ENCODE measurements around the gene SIGLECL1. TPM values are rescaled to one million over a fixed set of nuclear protein-coding genes. Genes with fewer than 3 reads are reported as not detected.

SIGLECL1 gene
- total and polyA plus RNA-seq, 5 donors from 2014 or later, result not detected

DNA sequence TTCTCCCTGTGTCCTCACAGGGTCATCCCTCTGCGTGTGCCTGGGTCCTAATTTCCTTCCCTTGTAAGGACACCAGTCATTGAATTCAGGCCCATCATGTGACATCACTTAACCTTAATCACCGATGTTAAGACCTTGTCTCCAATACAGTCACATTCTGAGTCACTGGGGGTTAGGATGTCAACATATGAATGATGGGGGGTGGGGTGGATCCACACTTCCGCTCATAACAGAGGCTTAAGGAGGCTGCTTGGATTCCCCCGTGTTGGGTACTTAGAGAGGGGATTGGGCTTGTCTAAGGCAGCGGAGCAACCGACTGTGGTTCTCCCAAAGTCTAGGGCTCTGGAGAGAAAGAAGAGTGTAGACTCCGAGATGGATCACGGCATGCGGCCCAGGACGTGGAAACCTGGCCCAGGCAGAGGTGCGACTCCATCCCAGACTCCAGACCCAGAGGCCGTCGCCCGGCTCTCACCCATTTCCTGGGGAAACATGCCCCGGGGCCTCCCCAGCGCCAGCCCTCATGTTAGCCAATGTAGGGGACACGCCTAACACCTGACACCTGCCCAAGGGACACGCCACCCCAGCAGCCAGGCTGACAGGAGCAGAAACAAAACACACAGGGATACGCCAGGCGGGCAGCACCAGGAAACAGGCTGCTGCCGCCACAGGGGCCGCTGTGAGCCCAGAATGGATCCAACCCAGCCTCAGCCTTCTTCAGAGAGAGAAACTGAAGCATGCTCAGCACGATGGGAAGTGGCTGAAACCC is 43.5 kb downstream of the SIGLECL1 start:
- Histone ChIP-seq H3K36me3 (ENCODE audit: control insufficient read depth, insufficient read depth, low read length) (no peaks in the 10 kb centered on the region), H3K27ac (ENCODE audit: insufficient read depth, low read length, poor library complexity, severe bottlenecking) (no peak overlapping the region), H3K27me3 (ENCODE audit: control insufficient read depth, insufficient read depth, low read length) (no peaks in the 10 kb centered on the region), H3K4me3 (ENCODE audit: low read depth, low read length) (no peak overlapping the region), H3K9me3 (ENCODE audit: control insufficient read depth in 2 of 2, low read length in 2 of 2) (no peaks in the 10 kb centered on the region), H3K4me1 (ENCODE audit: control insufficient read depth, insufficient read depth, low read length, poor library complexity, severe bottlenecking) (no peaks in the 10 kb centered on the region)
- Mint-ChIP-seq H3K36me3 (no peaks in the 10 kb centered on the region), H3K4me3 (no peak overlapping the region), H3K4me1 (no peaks in the 10 kb centered on the region), H3K27ac (no peak overlapping the region), H3K27me3 (peaks cover 8% of the 10 kb centered on the region), H3K9me3 (peaks cover 0 to 3% (median 0%) of the 10 kb centered on the region in 7 donors)
- ATAC-seq (ENCODE audit: low read depth in 2 of 2) (no peak), DNase-seq (no peak)

DNA sequence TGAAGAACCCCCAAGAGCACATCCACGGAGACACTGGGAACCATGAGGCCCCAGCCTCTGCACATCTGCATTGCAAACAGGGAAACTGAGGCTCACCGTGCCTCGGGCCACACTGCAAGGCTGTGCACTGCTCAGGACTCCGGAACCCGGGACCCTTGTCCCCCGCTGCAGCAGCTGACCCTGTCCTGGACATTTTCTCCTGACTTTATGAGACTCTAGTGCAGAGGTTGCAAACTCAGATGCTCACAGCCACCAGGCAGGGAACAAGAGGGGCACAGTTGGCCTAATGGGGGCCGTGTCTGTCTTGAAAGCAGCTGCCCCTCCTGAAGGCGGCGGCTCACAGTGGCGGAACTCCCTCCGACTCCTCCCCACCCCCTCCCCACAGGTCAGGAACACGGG is 44.1 kb downstream of the SIGLECL1 start:
- Histone ChIP-seq H3K4me3 (ENCODE audit: low read depth, low read length) (no peak overlapping the region), H3K36me3 (ENCODE audit: control insufficient read depth, insufficient read depth, low read length) (no peaks in the 10 kb centered on the region), H3K27ac (ENCODE audit: insufficient read depth, low read length, poor library complexity, severe bottlenecking) (no peak overlapping the region), H3K27me3 (ENCODE audit: control insufficient read depth, insufficient read depth, low read length) (no peaks in the 10 kb centered on the region), H3K9me3 (ENCODE audit: control insufficient read depth in 2 of 2, low read length in 2 of 2) (no peaks in the 10 kb centered on the region), H3K4me1 (ENCODE audit: control insufficient read depth, insufficient read depth, low read length, poor library complexity, severe bottlenecking) (no peaks in the 10 kb centered on the region)
- Mint-ChIP-seq H3K4me3 (no peak overlapping the region), H3K36me3 (no peaks in the 10 kb centered on the region), H3K27me3 (peaks cover 8% of the 10 kb centered on the region), H3K27ac (no peak overlapping the region), H3K9me3 (peaks cover 0 to 6% (median 0%) of the 10 kb centered on the region in 7 donors), H3K4me1 (no peaks in the 10 kb centered on the region)
- DNase-seq (no peak), ATAC-seq (ENCODE audit: low read depth in 2 of 2) (no peak)

DNA sequence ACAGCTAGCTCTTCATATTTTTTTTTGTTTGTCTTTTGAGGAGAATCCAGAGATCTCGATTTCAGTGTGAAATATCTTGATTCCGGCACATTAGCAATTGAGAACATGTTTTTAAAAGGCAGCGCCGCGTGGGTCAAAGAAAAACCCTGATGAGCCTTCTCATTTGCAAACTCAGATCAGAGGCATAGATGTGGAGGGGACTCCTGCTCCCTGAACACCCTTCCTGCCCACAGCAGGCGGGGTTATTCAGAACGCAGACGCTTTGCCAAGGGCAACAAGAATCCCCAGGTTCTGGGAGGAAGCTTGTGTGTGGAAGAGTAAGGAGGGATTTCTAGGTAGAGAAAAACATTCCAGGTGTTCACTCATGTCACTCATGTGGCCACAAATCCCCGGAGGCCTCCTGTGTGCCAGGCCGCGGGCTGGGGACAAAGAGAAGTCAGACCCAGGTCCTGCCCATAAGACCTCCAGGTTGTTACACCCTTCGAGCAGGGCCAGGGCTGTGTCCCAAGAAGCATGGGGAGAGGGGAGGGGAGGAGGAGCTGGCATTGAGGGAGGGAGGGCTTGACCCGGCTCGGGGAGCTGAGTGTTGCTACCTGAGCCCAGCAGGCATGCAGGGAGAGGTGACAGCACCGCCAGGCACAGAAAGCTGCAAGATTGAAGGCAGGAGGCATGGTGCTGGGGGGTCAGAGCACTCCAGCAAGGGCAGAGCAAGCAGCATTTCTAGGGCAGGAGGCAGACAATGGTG is 44.7 kb downstream of the SIGLECL1 start:
- H3K36me3 ChIP-seq (ENCODE audit: control insufficient read depth, insufficient read depth, low read length), result no peaks in the 10 kb centered on the region
- H3K9me3 ChIP-seq (ENCODE audit: control insufficient read depth in 2 of 2, low read length in 2 of 2), result no peaks in the 10 kb centered on the region
- no peaks in the 10 kb centered on the region for H3K4me1 ChIP-seq (ENCODE audit: control insufficient read depth, insufficient read depth, low read length, poor library complexity, severe bottlenecking)
- Mint-ChIP-seq H3K36me3 (no peaks in the 10 kb centered on the region), H3K9me3 (peaks cover 0 to 6% (median 0%) of the 10 kb centered on the region in 7 donors), H3K27ac (no peak overlapping the region), H3K4me3 (no peak overlapping the region), H3K4me1 (no peaks in the 10 kb centered on the region), H3K27me3 (peaks cover 4% of the 10 kb centered on the region)
- H3K4me3 ChIP-seq (ENCODE audit: low read depth, low read length), result no peak overlapping the region
- H3K27ac ChIP-seq (ENCODE audit: insufficient read depth, low read length, poor library complexity, severe bottlenecking), result no peak overlapping the region
- DNase-seq (no peak), ATAC-seq (ENCODE audit: low read depth in 2 of 2) (no peak)
- H3K27me3 ChIP-seq (ENCODE audit: control insufficient read depth, insufficient read depth, low read length), result no peaks in the 10 kb centered on the region

DNA sequence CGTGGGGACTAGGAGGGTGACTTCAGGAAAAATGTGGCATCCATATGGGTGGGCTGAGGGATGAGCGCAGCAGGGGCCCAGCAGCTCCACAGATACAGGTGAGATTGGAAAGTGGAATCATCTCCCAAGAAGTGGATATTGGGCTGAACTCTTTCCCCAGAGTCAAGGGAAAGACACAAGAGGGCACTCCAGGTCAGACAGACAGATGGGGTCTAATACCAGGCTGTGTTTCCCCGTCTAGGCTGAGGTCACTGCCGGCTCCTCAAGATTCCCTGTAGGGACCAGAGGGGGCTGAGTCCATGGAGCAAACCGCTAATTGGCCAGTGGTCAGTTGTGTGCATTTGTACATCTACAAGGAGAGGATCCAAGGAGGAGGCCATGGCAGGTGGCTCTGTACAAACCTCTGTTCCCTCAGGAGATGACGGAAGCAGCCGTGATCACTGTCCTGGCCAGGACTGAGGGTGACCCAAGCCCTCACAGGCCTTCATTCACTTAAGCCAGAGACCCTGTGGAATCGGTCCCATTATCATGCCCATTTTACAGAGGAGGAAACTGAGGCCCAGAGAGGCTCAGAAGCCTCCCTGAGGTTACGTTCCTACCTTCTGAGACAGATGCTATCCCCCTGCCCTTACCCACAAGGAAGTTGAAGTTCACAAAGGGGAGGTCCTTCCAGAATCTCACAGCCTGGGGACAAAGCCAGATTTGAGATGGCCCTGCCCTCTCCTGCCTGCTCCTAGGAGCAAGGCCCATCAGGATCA is 45.6 kb downstream of the SIGLECL1 start:
- no peak for DNase-seq
- no peak for ATAC-seq (ENCODE audit: low read depth in 2 of 2)
- H3K4me1 ChIP-seq (ENCODE audit: control insufficient read depth, insufficient read depth, low read length, poor library complexity, severe bottlenecking), result no peaks in the 10 kb centered on the region
- Mint-ChIP-seq H3K27ac (no peak overlapping the region), H3K27me3 (no peaks in the 10 kb centered on the region), H3K36me3 (no peaks in the 10 kb centered on the region), H3K4me1 (no peaks in the 10 kb centered on the region), H3K4me3 (no peak overlapping the region), H3K9me3 (peaks cover 0 to 6% (median 0%) of the 10 kb centered on the region in 7 donors)
- H3K27ac ChIP-seq (ENCODE audit: insufficient read depth, low read length, poor library complexity, severe bottlenecking), result no peak overlapping the region
- no peaks in the 10 kb centered on the region for H3K9me3 ChIP-seq (ENCODE audit: control insufficient read depth in 2 of 2, low read length in 2 of 2)
- H3K27me3 ChIP-seq (ENCODE audit: control insufficient read depth, insufficient read depth, low read length), result no peaks in the 10 kb centered on the region
- no peak overlapping the region for H3K4me3 ChIP-seq (ENCODE audit: low read depth, low read length)
- H3K36me3 ChIP-seq (ENCODE audit: control insufficient read depth, insufficient read depth, low read length), result no peaks in the 10 kb centered on the region

DNA sequence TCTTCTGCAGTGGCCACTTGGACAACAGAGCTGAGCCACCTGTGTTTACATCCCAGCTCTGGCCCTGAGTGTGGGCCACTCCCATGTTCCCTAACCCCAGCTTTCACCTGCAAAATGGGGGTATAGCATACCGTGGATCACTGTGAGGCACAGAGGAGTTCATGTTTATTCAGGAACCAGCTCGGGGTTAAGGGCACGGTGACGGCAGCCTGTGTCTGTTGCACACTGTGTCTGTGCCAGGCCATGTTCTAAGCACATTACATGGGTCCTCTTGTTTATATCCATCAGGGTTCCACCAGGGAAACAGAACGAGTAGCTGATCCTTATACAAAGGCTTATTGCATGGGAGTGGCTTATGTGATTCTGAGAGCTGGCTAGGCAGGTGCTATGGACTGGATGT is 46.5 kb downstream of the SIGLECL1 start:
- no peaks in the 10 kb centered on the region for H3K4me1 Mint-ChIP-seq

DNA sequence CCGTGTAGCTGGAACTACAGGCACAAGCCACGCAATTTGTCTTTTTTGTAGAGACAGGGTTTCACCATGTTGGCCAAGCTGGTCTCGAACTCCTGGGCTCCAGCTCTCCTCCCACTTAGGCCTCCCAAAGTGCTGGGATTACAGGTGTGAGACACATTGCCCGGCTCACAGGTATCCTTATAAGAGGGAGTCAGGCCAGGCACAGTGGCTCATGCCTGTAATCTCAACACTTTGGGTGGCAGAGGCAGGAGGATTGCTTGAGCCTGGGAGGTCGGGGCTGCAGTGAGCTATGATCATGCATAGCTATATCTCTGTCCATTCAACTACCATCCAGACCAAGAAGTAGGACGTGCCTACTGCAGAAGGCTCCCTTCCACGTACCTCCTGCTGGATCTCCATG is 50.4 kb downstream of the SIGLECL1 start:
- Mint-ChIP-seq H3K4me1 (no peaks in the 10 kb centered on the region), H3K36me3 (no peaks in the 10 kb centered on the region), H3K27me3 (no peaks in the 10 kb centered on the region), H3K9me3 (peaks cover 0 to 13% (median 8%) of the 10 kb centered on the region in 7 donors), H3K27ac (no peak overlapping the region), H3K4me3 (no peak overlapping the region)
- H3K27ac ChIP-seq (ENCODE audit: insufficient read depth, low read length, poor library complexity, severe bottlenecking), result no peak overlapping the region
- no peak overlapping the region for H3K4me3 ChIP-seq (ENCODE audit: low read depth, low read length)
- H3K36me3 ChIP-seq (ENCODE audit: control insufficient read depth, insufficient read depth, low read length), result no peaks in the 10 kb centered on the region
- ATAC-seq (ENCODE audit: low read depth in 2 of 2), result no peak
- H3K27me3 ChIP-seq (ENCODE audit: control insufficient read depth, insufficient read depth, low read length), result no peaks in the 10 kb centered on the region
- no peak for DNase-seq
- H3K4me1 ChIP-seq (ENCODE audit: control insufficient read depth, insufficient read depth, low read length, poor library complexity, severe bottlenecking), result no peaks in the 10 kb centered on the region
- H3K9me3 ChIP-seq (ENCODE audit: control insufficient read depth in 2 of 2, low read length in 2 of 2), result peaks cover 0 to 2% of the 10 kb centered on the region in 2 experiments

More for the DNA sequence above, 46.5 kb downstream of the SIGLECL1 start:
- DNase-seq (no peak), ATAC-seq (ENCODE audit: low read depth in 2 of 2) (no peak)
- Histone ChIP-seq H3K4me1 (ENCODE audit: control insufficient read depth, insufficient read depth, low read length, poor library complexity, severe bottlenecking) (no peaks in the 10 kb centered on the region), H3K27ac (ENCODE audit: insufficient read depth, low read length, poor library complexity, severe bottlenecking) (no peak overlapping the region), H3K27me3 (ENCODE audit: control insufficient read depth, insufficient read depth, low read length) (no peaks in the 10 kb centered on the region), H3K36me3 (ENCODE audit: control insufficient read depth, insufficient read depth, low read length) (no peaks in the 10 kb centered on the region), H3K9me3 (ENCODE audit: control insufficient read depth in 2 of 2, low read length in 2 of 2) (no peaks in the 10 kb centered on the region), H3K4me3 (ENCODE audit: low read depth, low read length) (no peak overlapping the region)
- Mint-ChIP-seq H3K9me3 (peaks cover 0 to 6% (median under 1%) of the 10 kb centered on the region in 7 donors), H3K4me3 (no peak overlapping the region), H3K27ac (no peak overlapping the region), H3K36me3 (no peaks in the 10 kb centered on the region), H3K27me3 (no peaks in the 10 kb centered on the region)

DNA sequence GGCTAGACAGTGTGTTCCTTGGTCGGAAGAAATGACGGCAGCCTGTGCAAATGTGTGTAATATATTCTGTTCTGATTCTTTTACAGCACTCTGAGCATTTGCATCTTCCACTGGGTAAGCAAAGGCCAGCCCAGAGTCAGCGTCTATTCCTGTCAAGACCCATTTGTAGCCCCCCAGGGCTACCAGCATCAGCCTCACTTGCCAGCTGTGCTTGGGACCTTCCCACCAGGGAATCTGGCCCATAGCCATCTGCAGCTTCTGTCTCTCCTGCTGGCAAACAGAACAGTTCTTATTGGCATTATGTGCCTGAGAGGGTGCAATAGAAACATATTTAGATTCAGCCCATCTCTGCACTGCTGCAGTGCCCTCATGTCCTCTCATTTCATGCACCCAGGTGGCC is 54.6 kb downstream of the SIGLECL1 start:
- H3K4me1 ChIP-seq (ENCODE audit: control insufficient read depth, insufficient read depth, low read length, poor library complexity, severe bottlenecking), result no peaks in the 10 kb centered on the region
- DNase-seq (no peak), ATAC-seq (ENCODE audit: low read depth in 2 of 2) (no peak)
- peaks cover 4% of the 10 kb centered on the region for H3K27me3 ChIP-seq (ENCODE audit: control insufficient read depth, insufficient read depth, low read length)
- H3K4me3 Mint-ChIP-seq, result no peak overlapping the region
- H3K36me3 ChIP-seq (ENCODE audit: control insufficient read depth, insufficient read depth, low read length), result no peaks in the 10 kb centered on the region
- peaks cover 22% of the 10 kb centered on the region for H3K27me3 Mint-ChIP-seq
- H3K4me1 Mint-ChIP-seq, result no peaks in the 10 kb centered on the region
- H3K4me3 ChIP-seq (ENCODE audit: low read depth, low read length), result no peak overlapping the region
- peaks cover 0 to 31% (median 12%) of the 10 kb centered on the region in 7 donors for H3K9me3 Mint-ChIP-seq
- no peak overlapping the region for H3K27ac Mint-ChIP-seq
- H3K9me3 ChIP-seq (ENCODE audit: control insufficient read depth in 2 of 2, low read length in 2 of 2), result peaks cover 10 to 12% of the 10 kb centered on the region in 2 experiments
- H3K36me3 Mint-ChIP-seq, result no peaks in the 10 kb centered on the region
- H3K27ac ChIP-seq (ENCODE audit: insufficient read depth, low read length, poor library complexity, severe bottlenecking), result no peak overlapping the region
